Aorta (tissue), 5 donors: Measurements from ENCODE around the gene INTS1. TPM values are rescaled to one million over a fixed set of nuclear protein-coding genes. Genes with fewer than 3 reads are reported as not detected.
A peak's percentile ranks its signal among the peaks of the same experiment; 100 is the strongest.

Experiments
- ATAC-seq: fragments of 200-7000 bp; cut with Tn5 transposase; one replicate; pipeline ENCODE4 v1.9.1; 2022; ENCODE audit warnings: moderate library complexity; ENCODE audit not compliant: low FRiP score
- DNase-seq, 2 donors: peaks; one replicate each; pipeline ENCODE4 v3.0.0-alpha.2; 2020
- H3K27ac ChIP-seq, 2 donors: one replicate each; pipeline ENCODE4 v1.5.1; 2013; ENCODE audit warnings: low read length in 2 of 2, mild to moderate bottlenecking in 2 of 2, moderate library complexity in 2 of 2, control low read depth in 1 of 2, inconsistent platforms in 1 of 2, low read depth in 1 of 2
- H3K27me3 ChIP-seq, 2 donors: one replicate each; pipeline ENCODE4 v1.6.1; 2013; ENCODE audit warnings: control low read depth in 1 of 2, low read length in 1 of 2, mild to moderate bottlenecking in 1 of 2, moderate library complexity in 1 of 2; ENCODE audit not compliant: insufficient read depth in 2 of 2, control insufficient read depth in 1 of 2
- H3K36me3 ChIP-seq, 2 donors: one replicate each; pipeline ENCODE4 v1.6.1; 2013; ENCODE audit warnings: control low read depth in 1 of 2, low read length in 1 of 2, mild to moderate bottlenecking in 1 of 2; ENCODE audit not compliant: insufficient read depth in 2 of 2, control insufficient read depth in 1 of 2
- H3K4me1 ChIP-seq, 2 donors: one replicate each; pipeline ENCODE4 v1.6.1; 2013; ENCODE audit warnings: low read length in 2 of 2, control low read depth in 1 of 2, mild to moderate bottlenecking in 1 of 2, moderate library complexity in 1 of 2; ENCODE audit not compliant: insufficient read depth in 2 of 2, control insufficient read depth in 1 of 2
- H3K4me3 ChIP-seq, 2 donors: one replicate each; pipeline ENCODE4 v1.5.1; 2013; ENCODE audit warnings: low read length in 2 of 2, control low read depth in 1 of 2, mild to moderate bottlenecking in 1 of 2
- H3K9me3 ChIP-seq: one replicate; pipeline ENCODE4 v1.6.1; 2013; ENCODE audit warnings: mild to moderate bottlenecking, low read length; ENCODE audit not compliant: control insufficient read depth
- WGBS, 2 donors: extraction: QIAGEN DNeasy Blood & Tissue Kit; methylation state at CpG; one replicate each; pipeline ENCODE4 v1.1.7; 2013; 5-methylcytosine and 5-hydroxymethylcytosine counted together
- intact Hi-C, 2 donors: fragments of 100-400 bp; cut with DNase I; formaldehyde crosslinking; loops; one replicate each; pipeline versions ENCODE4 v1.14.2 to v1.15.0; 2022
- polyA plus RNA-seq, 2 donors: library from polyadenylated mRNA; stranded (reverse); fragments of 200-250 nt; gene quantifications; one replicate each; pipeline ENCODE4 v1.2.3, GENCODE V29; 2013
- total RNA-seq, 2 donors: library from RNA; stranded (reverse); fragmentation: NEBNext Ultra II Directional; extraction: Animal tissue kit (Norgen Biotek cat#: 25700); gene quantifications; one replicate each; pipeline ENCODE4 v1.2.1, GENCODE V29; 2021
- donor health status: healthy with polysubstance abuse.
- donor health status: Bipolar disorder and iron deficiency.
- donor health status: DM: no; HTN: no; CAD: no.
- donor health status: DM: no; HTN: no; CAD: no.
- donor health status: DM: yes; HTN: yes; CAD: no.

Gene INTS1
- total and polyA plus RNA-seq, 4 donors: 17.2 to 109 (median 67.2) TPM

GRCh38 chr7:1460821-1461645, 43.2 kb downstream of the INTS1 start:
- H3K4me1 ChIP-seq: no peaks in the 10 kb centered on the region
- DNase-seq: peak; percentile 85 to 88
- WGBS, 2 donors: 24 to 28% methylated on average over 28 to 30 of the region's 30 CpGs
- H3K27me3 ChIP-seq: no peaks in the 10 kb centered on the region
- intact Hi-C loops: no loop called here
- H3K4me3 ChIP-seq: no peak overlapping the region
- ATAC-seq: peak; percentile 0
- H3K9me3 ChIP-seq: no peaks in the 10 kb centered on the region
- H3K27ac ChIP-seq: peak overlapping the region in 1 of 2 donors; percentile 76
- no peaks in the 10 kb centered on the region for H3K36me3 ChIP-seq

GRCh38 chr7:1459920-1460820, 44.0 kb downstream of the INTS1 start:
- Histone ChIP-seq H3K9me3 (no peaks in the 10 kb centered on the region), H3K36me3 (no peaks in the 10 kb centered on the region), H3K27ac (peak overlapping the region in 1 of 2 donors; percentile 76), H3K27me3 (no peaks in the 10 kb centered on the region), H3K4me1 (no peaks in the 10 kb centered on the region), H3K4me3 (peak overlapping the region in 1 of 2 donors; percentile 25)
- WGBS, 2 donors: 13% methylated on average over 29 to 30 of the region's 30 CpGs
- ATAC-seq: no peak
- no peak for DNase-seq
- intact Hi-C loops: loop anchor here in 1 of 2 donors (2.0 kb wide), 1 partner anchor 79 kb away; no protein-coding TSS in a partner anchor

- Histone ChIP-seq H3K4me3 (peak overlapping the region in 1 of 2 donors; percentile 50), H3K27me3 (no peaks in the 10 kb centered on the region), H3K36me3 (no peaks in the 10 kb centered on the region), H3K27ac (no peak overlapping the region), H3K9me3 (no peaks in the 10 kb centered on the region), H3K4me1 (no peaks in the 10 kb centered on the region)
- intact Hi-C loops: loop anchor here in 1 of 2 donors (2.0 kb wide), 1 partner anchor 79 kb away; no protein-coding TSS in a partner anchor
- WGBS, 2 donors: 1 to 2% methylated on average over 22 to 35 of the region's 35 CpGs
- ATAC-seq (peak; percentile 96), DNase-seq (peak; percentile 100)
Measured at GRCh38 chr7:1459512-1459892, 44.7 kb downstream of the INTS1 start.

GRCh38 chr7:1458683-1459511, 45.3 kb downstream of the INTS1 start, which contains the start of gene MICALL2:
Gene MICALL2, minus strand, starts transcription at chr7:1459470. Its CDS starts 144 bp downstream, at chr7:1459326.
- WGBS, 2 donors: 0 to 1% methylated on average over 62 to 69 of the region's 69 CpGs
- no peaks in the 10 kb centered on the region for H3K9me3 ChIP-seq
- peak within 1 kb of the TSS in 1 of 2 donors; percentile 92 for H3K27ac ChIP-seq
- H3K27me3 ChIP-seq: no peaks in the 10 kb centered on the region
- H3K4me3 ChIP-seq: peak within 1 kb of the TSS; percentile 50 to 92
- no peaks in the 10 kb centered on the region for H3K36me3 ChIP-seq
- H3K4me1 ChIP-seq: no peaks in the 10 kb centered on the region
- DNase-seq (peak; percentile 93 to 96), ATAC-seq (peak; percentile 67)
- intact Hi-C loops: loop anchor here in 1 of 2 donors (2.0 kb wide), 1 partner anchor 80 kb away; no protein-coding TSS in a partner anchor

GRCh38 chr7:1457949-1458682, 46.1 kb downstream of the INTS1 start:
- H3K9me3 ChIP-seq: no peaks in the 10 kb centered on the region
- intact Hi-C loops: loop anchor here in 1 of 2 donors (2.0 kb wide), 1 partner anchor 81 kb away; no protein-coding TSS in a partner anchor
- H3K36me3 ChIP-seq: no peaks in the 10 kb centered on the region
- peak overlapping the region; percentile 42 to 48 for H3K4me3 ChIP-seq
- WGBS, 2 donors: 27% methylated on average over 23 of the region's 23 CpGs
- peak overlapping the region in 1 of 2 donors; percentile 14 for H3K27ac ChIP-seq
- no peak for DNase-seq
- H3K4me1 ChIP-seq: no peaks in the 10 kb centered on the region
- no peaks in the 10 kb centered on the region for H3K27me3 ChIP-seq
- ATAC-seq: no peak

- H3K27ac ChIP-seq: no peak overlapping the region
- no peak for ATAC-seq
- H3K4me3 ChIP-seq: no peak overlapping the region
- H3K9me3 ChIP-seq: no peaks in the 10 kb centered on the region
- H3K4me1 ChIP-seq: no peaks in the 10 kb centered on the region
- H3K36me3 ChIP-seq: no peaks in the 10 kb centered on the region
- intact Hi-C loops: no loop called here
- WGBS, 2 donors: 70 to 73% methylated on average over 18 of the region's 18 CpGs
- DNase-seq: no peak
- H3K27me3 ChIP-seq: no peaks in the 10 kb centered on the region
Measured at GRCh38 chr7:1457059-1457948, 46.9 kb downstream of the INTS1 start.

GRCh38 chr7:1455955-1456354, 48.2 kb downstream of the INTS1 start:
- ATAC-seq (no peak), DNase-seq (no peak)
- no peak overlapping the region for H3K4me3 ChIP-seq
- H3K27me3 ChIP-seq: no peaks in the 10 kb centered on the region
- H3K36me3 ChIP-seq: no peaks in the 10 kb centered on the region
- H3K27ac ChIP-seq: no peak overlapping the region
- intact Hi-C loops: no loop called here
- H3K9me3 ChIP-seq: no peaks in the 10 kb centered on the region
- 93 to 97% methylated on average over 13 of the region's 13 CpGs for WGBS, 2 donors
- H3K4me1 ChIP-seq: no peaks in the 10 kb centered on the region
